HepG2 (cell line): ENCODE measurements around the gene CEP20. TPM values are rescaled to one million over a fixed set of nuclear protein-coding genes. Genes with fewer than 3 reads are reported as not detected.

Source experiments
- ATAC-seq: fragments of 200-7000 bp; cut with Tn5 transposase; 3 replicates; pipeline ENCODE4 v1.9.1; 2020; ENCODE audit warnings: mild to moderate bottlenecking, moderate library complexity
- BruUV-seq: library from RNA; stranded (reverse); fragments of 400-500 nt; replicated peaks from 2 replicates; lab custom pipeline; 2021; lab: Mats Ljungman, UMichigan
- CTCF ChIA-PET: fragments of 300-600 bp; formaldehyde crosslinking; extraction: SDS; loops from one replicate; lab custom pipeline; 2021; ENCODE audit warnings: low total read pairs, inconsistent platforms, low intra/inter-chr PET ratio; lab: Yijun Ruan, JAX
- POLR2A ChIA-PET: fragments of 350-600 bp; sonication (Branson Sonifier 250); formaldehyde crosslinking; loops from one replicate; lab custom pipeline; 2020; ENCODE audit warnings: antibody characterized with exemption, inconsistent platforms; lab: Yijun Ruan, JAX
- DNase-seq: peaks from one replicate; pipeline ENCODE4 v3.0.0-alpha.2; 2015; ENCODE audit warnings: low spot score
- FAIRE-seq: peaks from 3 replicates; lab custom pipeline; 2011; peaks lifted over from hg19 to GRCh38; lab: Jason Lieb, UNC
- H2AFZ ChIP-seq: one replicate; pipeline ENCODE4 v1.6.1; 2011; ENCODE audit warnings: low read length, inconsistent platforms
- H3K27ac ChIP-seq: fragments of 300-600 bp; 3 replicates; pipeline ENCODE4 v1.8.0; 2011; ENCODE audit warnings: mixed run types, mild to moderate bottlenecking, mixed read lengths, low read length, inconsistent platforms; ENCODE audit not compliant: insufficient read depth; ENCODE audit errors: extremely low read length
- H3K27me3 ChIP-seq, 2 experiments: fragments of 200-600 bp in 1 of 2; 2 replicates in 1 of 2; 3 replicates in 1 of 2; pipeline versions ENCODE4 v1.6.0 to v1.8.0; 2011; ENCODE audit warnings: low read length in 2 of 2, mild to moderate bottlenecking in 2 of 2, moderate library complexity in 2 of 2, inconsistent platforms in 1 of 2; ENCODE audit not compliant: insufficient read depth in 2 of 2, control insufficient read depth in 1 of 2
- H3K36me3 ChIP-seq, 2 experiments: fragments of 200-600 bp in 1 of 2; replicated peaks in 1 of 2; 2 replicates in 1 of 2; 3 replicates in 1 of 2; pipeline versions ENCODE4 v1.5.1 to v1.8.0; 2011; ENCODE audit warnings: low read length in 2 of 2, inconsistent platforms in 1 of 2; ENCODE audit not compliant: insufficient read depth in 2 of 2, control insufficient read depth in 1 of 2
- H3K4me1 ChIP-seq: 2 replicates; pipeline ENCODE4 v1.5.1; 2012; ENCODE audit warnings: low read length, inconsistent platforms; ENCODE audit not compliant: insufficient read depth
- H3K4me2 ChIP-seq: 2 replicates; pipeline ENCODE4 v1.6.0; 2011; ENCODE audit warnings: low read depth, low read length, inconsistent platforms
- H3K4me3 ChIP-seq, 3 experiments: fragments of 200-600 bp in 1 of 3; sonication (generic), shearing (Covaris generic) in 1 of 3; replicated peaks in 1 of 3; 2 replicates each; pipeline ENCODE4 v1.5.1; 2011 to 2016; ENCODE audit warnings: low read length in 3 of 3, inconsistent platforms in 2 of 3, low read depth in 2 of 3, mild to moderate bottlenecking in 2 of 3, control low read depth in 1 of 3, mixed read lengths in 1 of 3; ENCODE audit not compliant: insufficient read depth in 1 of 3
- H3K79me2 ChIP-seq: one replicate; pipeline ENCODE4 v1.6.1; 2011; ENCODE audit warnings: low read length, inconsistent platforms; ENCODE audit not compliant: insufficient read depth
- H3K9ac ChIP-seq: 2 replicates; pipeline ENCODE4 v1.6.0; 2011; ENCODE audit warnings: mild to moderate bottlenecking, low read depth, low read length, inconsistent platforms; ENCODE audit not compliant: insufficient read depth
- H3K9me3 ChIP-seq: 2 replicates; pipeline ENCODE4 v1.5.1; 2012; ENCODE audit warnings: mild to moderate bottlenecking, low read length
- H4K20me1 ChIP-seq: 2 replicates; pipeline ENCODE4 v1.6.0; 2011; ENCODE audit warnings: inconsistent platforms, mild to moderate bottlenecking, low read length, moderate library complexity; ENCODE audit not compliant: insufficient read depth
- FIP1L1 ChIP-seq: fragments of 200-400 bp; formaldehyde crosslinking; IDR thresholded peaks from 2 replicates; pipeline ENCODE4 v1.6.1; 2018; ENCODE audit warnings: low read depth, mild to moderate bottlenecking, low read length, moderate library complexity, borderline replicate concordance; ENCODE audit not compliant: insufficient read depth
- HOXD1 ChIP-seq: sonication (generic); formaldehyde crosslinking; IDR thresholded peaks from 2 replicates; pipeline ENCODE4 v1.5.0; 2020; ENCODE audit warnings: missing genetic modification reagents
- KDM5B ChIP-seq: sonication (generic); formaldehyde crosslinking; IDR thresholded peaks from 2 replicates; pipeline ENCODE4 v1.4.0; 2020; ENCODE audit warnings: missing genetic modification reagents, mild to moderate bottlenecking, borderline replicate concordance
- KLF13 ChIP-seq: sonication (generic); formaldehyde crosslinking; IDR thresholded peaks from 2 replicates; pipeline ENCODE4 v1.4.0; 2020; ENCODE audit warnings: mild to moderate bottlenecking, missing genetic modification reagents
- PCBP1 ChIP-seq: fragments of 200-400 bp; formaldehyde crosslinking; IDR thresholded peaks from 2 replicates; pipeline ENCODE4 v1.6.1; 2017; ENCODE audit warnings: mild to moderate bottlenecking, low read depth, low read length, borderline replicate concordance
- ZNF232 ChIP-seq: sonication (generic); formaldehyde crosslinking; IDR thresholded peaks from 2 replicates; pipeline ENCODE4 v1.4.0; 2020; ENCODE audit warnings: missing genetic modification reagents, borderline replicate concordance
- ZNF337 ChIP-seq: sonication (generic); formaldehyde crosslinking; IDR thresholded peaks from 2 replicates; pipeline ENCODE4 v1.5.1; 2020; ENCODE audit warnings: missing genetic modification reagents, low read depth, mild to moderate bottlenecking, borderline replicate concordance
- ZNF510 ChIP-seq: sonication (generic); formaldehyde crosslinking; IDR thresholded peaks from 2 replicates; pipeline ENCODE4 v1.4.0; 2020; ENCODE audit warnings: low read depth, mild to moderate bottlenecking, missing genetic modification reagents
- ZNF549 ChIP-seq: sonication (generic); formaldehyde crosslinking; IDR thresholded peaks from 2 replicates; pipeline ENCODE4 v1.5.0; 2020; ENCODE audit warnings: missing genetic modification reagents
- ZNF564 ChIP-seq: sonication (generic); formaldehyde crosslinking; IDR thresholded peaks from 2 replicates; pipeline ENCODE4 v1.8.1; 2023; ENCODE audit warnings: mild to moderate bottlenecking, missing genetic modification reagents
- whole genome bisulfite sequencing: methylation state at CpG from one replicate; pipeline ENCODE4 v1.1.6; 2017; ENCODE audit warnings: low lambda C conversion rate; 5-methylcytosine and 5-hydroxymethylcytosine counted together
- in situ Hi-C: cut with HindIII; loops from 2 replicates; pipeline ENCODE4 v1.10.0; 2017; ENCODE audit warnings: low pct_unique_long_range_greater_than_20kb; ENCODE audit not compliant: extremely low pct_ligation_motif_present
- intact Hi-C: fragments of 100-400 bp; cut with micrococcal nuclease; formaldehyde crosslinking; loops from one replicate; pipeline ENCODE4 v1.10.0; 2022; ENCODE audit not compliant: unreplicated experiment
- polyA plus RNA-seq, 8 experiments: library from polyadenylated mRNA; depleted of rRNA in 3 of 8; stranded (reverse) in 7 of 8; unstranded in 1 of 8; fragments of >200 nt; fragmentation: Illumina TruSeq in 4 of 8; extraction: Trizol in 4 of 8; gene quantifications; 2 replicates each; pipeline versions ENCODE4 v1.2.1 to v1.2.3, GENCODE V29; 2011 to 2016; ENCODE audit warnings: low read depth in 4 of 8, missing spikeins in 1 of 8, mixed read lengths in 1 of 8; ENCODE audit not compliant: insufficient read depth in 1 of 8
- total RNA-seq, 5 experiments: library from RNA; depleted of rRNA; stranded (reverse); fragments of >200 nt; fragmentation: Illumina TruSeq; extraction: Trizol; gene quantifications; 2 replicates each; pipeline ENCODE4 v1.2.3, GENCODE V29; 2016; ENCODE audit warnings: low read depth in 1 of 5
- TF ChIP-seq, protein P1 (sequence below): sonication (generic); formaldehyde crosslinking; IDR thresholded peaks from 2 replicates; pipeline ENCODE4 v1.4.0; 2020; ENCODE audit warnings: low read depth, missing genetic modification reagents
- TF ChIP-seq, protein P2 (sequence below): sonication (generic); formaldehyde crosslinking; IDR thresholded peaks from 2 replicates; pipeline ENCODE4 v1.4.0; 2020; ENCODE audit warnings: missing genetic modification reagents
- TF ChIP-seq, protein P3 (sequence below): sonication (generic); formaldehyde crosslinking; IDR thresholded peaks from 2 replicates; pipeline ENCODE4 v1.4.0; 2020; ENCODE audit warnings: missing genetic modification reagents

Gene CEP20
- total and polyA plus RNA-seq, 2 of the 13 experiments (the other 11 are each of a cell fraction or from before 2014, with no cell fraction given) = 53.0 to 54.1 TPM

DNA sequence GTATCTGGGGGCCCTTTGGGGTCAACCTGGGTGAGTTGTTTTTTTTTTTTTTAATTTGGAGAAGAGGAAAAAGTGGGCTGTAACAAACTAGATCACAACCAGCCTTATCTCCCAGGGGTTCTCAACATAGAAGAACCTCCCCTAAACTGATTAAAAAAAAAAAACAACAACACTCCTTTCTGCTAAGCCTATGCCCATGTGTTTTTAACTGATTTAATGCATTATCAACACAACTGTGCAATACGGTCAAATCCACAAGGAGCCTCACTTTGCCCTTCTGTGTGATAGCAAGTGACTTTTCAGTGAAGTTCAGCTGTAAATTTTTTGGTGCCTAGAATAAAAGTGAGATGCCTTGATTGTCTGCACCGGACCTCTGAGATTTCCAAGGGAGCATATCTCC lies 32.2 kb downstream of the CEP20 start:
- H2AFZ ChIP-seq = no peak overlapping the region
- no peak overlapping the region for H3K9ac ChIP-seq
- H3K4me1 ChIP-seq = peaks cover 11% of the 10 kb centered on the region
- intact Hi-C loops (no loop called here), in situ Hi-C loops (no loop called here)
- BruUV-seq = no TSS peak
- H3K9me3 ChIP-seq = no peaks in the 10 kb centered on the region
- H3K4me3 ChIP-seq = no peak overlapping the region
- peaks cover 15 to 65% of the 10 kb centered on the region in 2 experiments; a peak in 4 of 5 replicates for H3K27me3 ChIP-seq
- WGBS = 12% methylated on average over 2 of the region's 2 CpGs
- FAIRE-seq (no peak), ATAC-seq (no peak), DNase-seq (no peak)
- POLR2A ChIA-PET = no interaction called here
- no peaks in the 10 kb centered on the region for H3K79me2 ChIP-seq
- CTCF ChIA-PET = no interaction called here
- H3K36me3 ChIP-seq = no peaks in the 10 kb centered on the region
- H4K20me1 ChIP-seq = no peaks in the 10 kb centered on the region
- TF ChIP-seq FIP1L1 (no peak), ZNF232 (no peak), PCBP1 (no peak), ZNF337 (CRISPR knock-in tag) (no peak), ZNF510 (CRISPR knock-in tag) (no peak), ZNF564 (CRISPR knock-in tag) (no peak), ZNF549 (no peak), HOXD1 (no peak), KLF13 (CRISPR knock-in tag) (no peak), KDM5B (CRISPR knock-in tag) (no peak)
- TF ChIP-seq, protein P1, sequence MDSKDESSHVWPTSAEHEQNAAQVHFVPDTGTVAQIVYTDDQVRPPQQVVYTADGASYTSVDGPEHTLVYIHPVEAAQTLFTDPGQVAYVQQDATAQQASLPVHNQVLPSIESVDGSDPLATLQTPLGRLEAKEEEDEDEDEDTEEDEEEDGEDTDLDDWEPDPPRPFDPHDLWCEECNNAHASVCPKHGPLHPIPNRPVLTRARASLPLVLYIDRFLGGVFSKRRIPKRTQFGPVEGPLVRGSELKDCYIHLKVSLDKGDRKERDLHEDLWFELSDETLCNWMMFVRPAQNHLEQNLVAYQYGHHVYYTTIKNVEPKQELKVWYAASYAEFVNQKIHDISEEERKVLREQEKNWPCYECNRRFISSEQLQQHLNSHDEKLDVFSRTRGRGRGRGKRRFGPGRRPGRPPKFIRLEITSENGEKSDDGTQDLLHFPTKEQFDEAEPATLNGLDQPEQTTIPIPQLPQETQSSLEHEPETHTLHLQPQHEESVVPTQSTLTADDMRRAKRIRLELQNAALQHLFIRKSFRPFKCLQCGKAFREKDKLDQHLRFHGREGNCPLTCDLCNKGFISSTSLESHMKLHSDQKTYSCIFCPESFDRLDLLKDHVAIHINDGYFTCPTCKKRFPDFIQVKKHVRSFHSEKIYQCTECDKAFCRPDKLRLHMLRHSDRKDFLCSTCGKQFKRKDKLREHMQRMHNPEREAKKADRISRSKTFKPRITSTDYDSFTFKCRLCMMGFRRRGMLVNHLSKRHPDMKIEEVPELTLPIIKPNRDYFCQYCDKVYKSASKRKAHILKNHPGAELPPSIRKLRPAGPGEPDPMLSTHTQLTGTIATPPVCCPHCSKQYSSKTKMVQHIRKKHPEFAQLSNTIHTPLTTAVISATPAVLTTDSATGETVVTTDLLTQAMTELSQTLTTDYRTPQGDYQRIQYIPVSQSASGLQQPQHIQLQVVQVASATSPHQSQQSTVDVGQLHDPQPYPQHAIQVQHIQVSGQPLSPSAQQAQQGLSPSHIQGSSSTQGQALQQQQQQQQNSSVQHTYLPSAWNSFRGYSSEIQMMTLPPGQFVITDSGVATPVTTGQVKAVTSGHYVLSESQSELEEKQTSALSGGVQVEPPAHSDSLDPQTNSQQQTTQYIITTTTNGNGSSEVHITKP (CRISPR knock-in tag) = no peak
- TF ChIP-seq, protein P2, sequence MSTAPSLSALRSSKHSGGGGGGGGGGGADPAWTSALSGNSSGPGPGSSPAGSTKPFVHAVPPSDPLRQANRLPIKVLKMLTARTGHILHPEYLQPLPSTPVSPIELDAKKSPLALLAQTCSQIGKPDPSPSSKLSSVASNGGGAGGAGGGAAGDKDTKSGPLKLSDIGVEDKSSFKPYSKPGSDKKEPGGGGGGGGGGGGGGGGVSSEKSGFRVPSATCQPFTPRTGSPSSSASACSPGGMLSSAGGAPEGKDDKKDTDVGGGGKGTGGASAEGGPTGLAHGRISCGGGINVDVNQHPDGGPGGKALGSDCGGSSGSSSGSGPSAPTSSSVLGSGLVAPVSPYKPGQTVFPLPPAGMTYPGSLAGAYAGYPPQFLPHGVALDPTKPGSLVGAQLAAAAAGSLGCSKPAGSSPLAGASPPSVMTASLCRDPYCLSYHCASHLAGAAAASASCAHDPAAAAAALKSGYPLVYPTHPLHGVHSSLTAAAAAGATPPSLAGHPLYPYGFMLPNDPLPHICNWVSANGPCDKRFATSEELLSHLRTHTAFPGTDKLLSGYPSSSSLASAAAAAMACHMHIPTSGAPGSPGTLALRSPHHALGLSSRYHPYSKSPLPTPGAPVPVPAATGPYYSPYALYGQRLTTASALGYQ (CRISPR knock-in tag) = no peak
- TF ChIP-seq, protein P3, sequence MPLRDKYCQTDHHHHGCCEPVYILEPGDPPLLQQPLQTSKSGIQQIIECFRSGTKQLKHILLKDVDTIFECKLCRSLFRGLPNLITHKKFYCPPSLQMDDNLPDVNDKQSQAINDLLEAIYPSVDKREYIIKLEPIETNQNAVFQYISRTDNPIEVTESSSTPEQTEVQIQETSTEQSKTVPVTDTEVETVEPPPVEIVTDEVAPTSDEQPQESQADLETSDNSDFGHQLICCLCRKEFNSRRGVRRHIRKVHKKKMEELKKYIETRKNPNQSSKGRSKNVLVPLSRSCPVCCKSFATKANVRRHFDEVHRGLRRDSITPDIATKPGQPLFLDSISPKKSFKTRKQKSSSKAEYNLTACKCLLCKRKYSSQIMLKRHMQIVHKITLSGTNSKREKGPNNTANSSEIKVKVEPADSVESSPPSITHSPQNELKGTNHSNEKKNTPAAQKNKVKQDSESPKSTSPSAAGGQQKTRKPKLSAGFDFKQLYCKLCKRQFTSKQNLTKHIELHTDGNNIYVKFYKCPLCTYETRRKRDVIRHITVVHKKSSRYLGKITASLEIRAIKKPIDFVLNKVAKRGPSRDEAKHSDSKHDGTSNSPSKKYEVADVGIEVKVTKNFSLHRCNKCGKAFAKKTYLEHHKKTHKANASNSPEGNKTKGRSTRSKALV (CRISPR knock-in tag) = no peak
- H3K27ac ChIP-seq = no peak overlapping the region
- H3K4me2 ChIP-seq = no peak overlapping the region
